Dendritic cell treated with granulocyte-macrophage colony-stimulating factor and Interleukin-4, amounts not matched to agents 40 ng/mL and 50 ng/mL, for 4 days (primary cell): ENCODE data around the gene SSBP4.

Experiments used
- H3K27ac Mint-ChIP-seq: one replicate; pipeline ENCODE4 v1.8.0; 2022; ENCODE audit warnings: mild to moderate bottlenecking, mixed read lengths
- H3K27me3 Mint-ChIP-seq: one replicate; pipeline ENCODE4 v1.8.0; 2022; ENCODE audit warnings: mild to moderate bottlenecking, mixed read lengths
- H3K36me3 Mint-ChIP-seq: one replicate; pipeline ENCODE4 v1.8.0; 2022; ENCODE audit warnings: low read depth, mixed read lengths
- H3K4me1 Mint-ChIP-seq: one replicate; pipeline ENCODE4 v1.8.0; 2022; ENCODE audit warnings: low read depth, mixed read lengths
- H3K4me3 Mint-ChIP-seq: one replicate; pipeline ENCODE4 v1.8.0; 2022; ENCODE audit warnings: mild to moderate bottlenecking, moderate library complexity, mixed read lengths
- H3K9me3 Mint-ChIP-seq: one replicate; pipeline ENCODE4 v1.8.0; 2022; ENCODE audit warnings: mixed read lengths
- intact Hi-C: fragments of 100-400 bp; cut with micrococcal nuclease; formaldehyde crosslinking; loops from one replicate; pipeline ENCODE4 v1.15.0; 2022

Gene SSBP4

DNA sequence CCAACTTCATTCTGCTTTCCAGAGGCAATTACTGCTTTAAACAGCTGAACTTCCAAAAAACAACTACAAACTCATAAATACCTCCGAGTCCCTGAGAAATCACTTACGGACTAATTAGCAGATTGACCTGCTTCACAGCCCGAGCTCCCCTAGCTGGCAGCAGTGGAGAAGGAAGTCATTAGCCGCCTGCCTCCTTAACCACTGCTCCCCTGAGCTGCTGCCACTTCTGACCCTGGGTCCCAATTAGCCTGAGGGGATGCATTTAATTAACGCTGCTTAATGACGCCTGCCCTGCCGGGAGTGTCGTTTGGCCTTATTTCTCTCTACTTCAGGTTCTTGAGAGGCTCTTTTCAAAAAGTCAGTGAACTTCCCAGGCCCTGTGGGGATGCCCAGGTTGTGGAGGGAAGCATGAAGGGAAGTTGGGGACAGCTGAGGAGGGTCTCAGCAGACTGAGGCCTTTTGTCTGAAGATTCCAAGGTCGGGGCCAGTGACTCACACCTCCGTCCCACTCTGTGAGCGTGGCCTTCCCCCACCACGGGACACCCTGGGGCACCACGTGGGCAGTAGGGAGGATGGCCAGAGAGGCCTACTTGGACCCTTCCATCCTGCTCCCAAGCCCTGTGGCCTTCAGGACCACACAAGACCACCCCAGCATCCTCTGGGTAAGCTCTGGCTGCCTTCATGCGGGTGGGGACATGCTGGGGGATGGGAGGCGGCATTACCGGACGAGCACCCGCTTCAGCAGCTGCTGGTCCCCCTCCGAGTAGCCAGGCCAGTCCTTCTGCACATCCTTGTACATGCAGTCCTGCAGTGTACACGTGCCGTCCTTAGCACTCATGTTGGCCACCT, 38.5 kb downstream of the SSBP4 start:
- intact Hi-C loops = no loop called here
- H3K9me3 Mint-ChIP-seq = no peaks in the 10 kb centered on the region
- no peak overlapping the region for H3K4me3 Mint-ChIP-seq
- H3K4me1 Mint-ChIP-seq = peaks cover 4% of the 10 kb centered on the region
- H3K27ac Mint-ChIP-seq = no peak overlapping the region
- H3K27me3 Mint-ChIP-seq = no peaks in the 10 kb centered on the region
- H3K36me3 Mint-ChIP-seq = peaks cover 94% of the 10 kb centered on the region

DNA sequence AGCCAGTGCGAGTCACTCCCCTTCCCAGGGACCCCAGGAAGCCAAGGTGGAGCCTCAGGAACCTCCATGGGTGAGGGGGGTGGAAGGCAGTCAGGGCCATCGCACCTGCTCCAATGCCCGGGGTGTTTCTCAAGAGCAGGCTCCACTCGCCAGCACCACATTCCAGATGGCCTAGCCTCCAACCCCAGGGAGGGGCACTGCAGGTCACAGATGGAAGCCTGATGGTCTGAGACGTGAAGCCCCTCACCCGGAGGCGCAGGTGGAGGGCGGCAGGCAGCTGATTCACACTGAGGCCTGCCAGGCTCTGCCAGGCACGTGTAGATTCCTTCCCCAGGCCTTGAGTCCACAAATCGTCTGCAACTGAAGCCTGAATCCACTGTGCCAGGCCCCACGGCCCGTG, 41.7 kb downstream of the SSBP4 start:
- H3K4me3 Mint-ChIP-seq = no peak overlapping the region
- peaks cover 100% of the 10 kb centered on the region for H3K36me3 Mint-ChIP-seq
- no peaks in the 10 kb centered on the region for H3K9me3 Mint-ChIP-seq
- intact Hi-C loops = no loop called here
- peaks cover 25% of the 10 kb centered on the region for H3K4me1 Mint-ChIP-seq
- no peak overlapping the region for H3K27ac Mint-ChIP-seq
- no peaks in the 10 kb centered on the region for H3K27me3 Mint-ChIP-seq

- intact Hi-C loops = no loop called here
- no peaks in the 10 kb centered on the region for H3K9me3 Mint-ChIP-seq
- H3K27me3 Mint-ChIP-seq = no peaks in the 10 kb centered on the region
- peaks cover 100% of the 10 kb centered on the region for H3K36me3 Mint-ChIP-seq
- H3K27ac Mint-ChIP-seq = peak overlapping the region; percentile 23
- H3K4me3 Mint-ChIP-seq = no peak overlapping the region
- H3K4me1 Mint-ChIP-seq = peaks cover 26% of the 10 kb centered on the region
Measured at GRCh38 chr19:18461471-18461870, 42.3 kb downstream of the SSBP4 start.

- intact Hi-C loops = loop anchor here (5.0 kb wide), 2 partner anchors 38 to 123 kb away; partner anchors contain the start of gene REX1BD
- Mint-ChIP-seq H3K27me3 (no peaks in the 10 kb centered on the region), H3K4me3 (peak overlapping the region; percentile 39), H3K9me3 (no peaks in the 10 kb centered on the region), H3K27ac (peak overlapping the region; percentile 76), H3K4me1 (peaks cover 54% of the 10 kb centered on the region), H3K36me3 (peaks cover 92% of the 10 kb centered on the region)
Measured at GRCh38 chr19:18464646-18465045, 45.4 kb downstream of the SSBP4 start.

- H3K4me1 Mint-ChIP-seq = peaks cover 62% of the 10 kb centered on the region
- peaks cover 92% of the 10 kb centered on the region for H3K36me3 Mint-ChIP-seq
- H3K27ac Mint-ChIP-seq = peak overlapping the region; percentile 76
- intact Hi-C loops = loop anchor here (5.0 kb wide), 2 partner anchors 37 to 122 kb away; partner anchors contain the start of gene REX1BD
- H3K27me3 Mint-ChIP-seq = no peaks in the 10 kb centered on the region
- H3K9me3 Mint-ChIP-seq = no peaks in the 10 kb centered on the region
- H3K4me3 Mint-ChIP-seq = peak overlapping the region; percentile 39
Measured at GRCh38 chr19:18465214-18465963, 46.2 kb downstream of the SSBP4 start.

DNA sequence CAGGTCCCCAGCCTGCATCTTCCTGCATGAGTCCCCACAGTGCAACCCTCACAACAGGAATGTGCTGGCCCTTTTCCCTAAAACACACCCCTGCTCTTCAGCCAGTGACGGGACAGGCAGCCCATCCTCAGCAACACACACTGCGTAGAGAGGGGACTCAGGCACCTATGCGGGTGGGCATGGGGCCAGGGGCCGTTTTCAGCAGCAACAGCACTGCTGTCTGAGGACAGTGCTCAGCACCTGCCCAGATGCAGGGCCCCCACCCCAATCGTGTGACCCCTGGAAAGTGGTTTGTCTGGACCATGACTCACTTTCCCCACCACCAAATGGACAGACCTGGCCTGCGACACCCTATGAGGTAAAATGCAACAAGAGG, 46.8 kb downstream of the SSBP4 start:
- peaks cover 92% of the 10 kb centered on the region for H3K36me3 Mint-ChIP-seq
- peak overlapping the region; percentile 76 for H3K27ac Mint-ChIP-seq
- H3K27me3 Mint-ChIP-seq = no peaks in the 10 kb centered on the region
- H3K9me3 Mint-ChIP-seq = no peaks in the 10 kb centered on the region
- intact Hi-C loops = loop anchor here (5.0 kb wide), 2 partner anchors 36 to 121 kb away; partner anchors contain the start of gene REX1BD
- no peak overlapping the region for H3K4me3 Mint-ChIP-seq
- peaks cover 67% of the 10 kb centered on the region for H3K4me1 Mint-ChIP-seq

GRCh38 chr19:18466354-18466753, 47.2 kb downstream of the SSBP4 start:
- Mint-ChIP-seq H3K27ac (peak overlapping the region; percentile 76), H3K4me3 (no peak overlapping the region), H3K4me1 (peaks cover 68% of the 10 kb centered on the region), H3K36me3 (peaks cover 92% of the 10 kb centered on the region), H3K9me3 (no peaks in the 10 kb centered on the region), H3K27me3 (no peaks in the 10 kb centered on the region)
- intact Hi-C loops = loop anchor here (5.0 kb wide), 2 partner anchors 36 to 121 kb away; partner anchors contain the start of gene REX1BD

GRCh38 chr19:18467978-18468377, 48.8 kb downstream of the SSBP4 start:
- peak overlapping the region; percentile 33 for H3K27ac Mint-ChIP-seq
- no peaks in the 10 kb centered on the region for H3K9me3 Mint-ChIP-seq
- H3K36me3 Mint-ChIP-seq = peaks cover 92% of the 10 kb centered on the region
- intact Hi-C loops = loop anchor here (5.0 kb wide), 2 partner anchors 34 to 119 kb away; partner anchors contain the start of gene REX1BD
- H3K4me3 Mint-ChIP-seq = no peak overlapping the region
- peaks cover 71% of the 10 kb centered on the region for H3K4me1 Mint-ChIP-seq
- no peaks in the 10 kb centered on the region for H3K27me3 Mint-ChIP-seq

DNA sequence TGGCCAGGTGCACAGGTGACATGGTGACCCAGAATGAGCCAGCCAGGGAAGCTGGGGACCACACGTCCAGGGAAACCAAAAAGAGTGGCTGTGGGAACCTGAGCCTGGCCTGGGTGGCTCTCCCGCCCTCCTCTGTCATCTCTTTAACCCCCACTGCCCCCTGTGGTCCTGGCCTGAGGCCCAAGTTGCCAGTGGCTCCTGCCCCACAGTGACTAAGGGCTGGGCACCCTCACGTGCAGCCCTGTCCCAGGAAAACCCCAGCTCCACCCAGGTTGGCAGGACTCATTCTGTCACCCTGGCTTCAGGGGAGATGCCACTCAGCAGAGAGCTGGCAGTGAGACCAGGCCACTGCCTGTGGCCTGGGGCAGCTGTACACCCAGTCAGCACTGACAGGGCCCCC, 49.3 kb downstream of the SSBP4 start:
- Mint-ChIP-seq H3K27ac (peak overlapping the region; percentile 33), H3K9me3 (no peaks in the 10 kb centered on the region), H3K36me3 (peaks cover 92% of the 10 kb centered on the region), H3K4me1 (peaks cover 77% of the 10 kb centered on the region), H3K4me3 (no peak overlapping the region), H3K27me3 (no peaks in the 10 kb centered on the region)
- intact Hi-C loops = loop anchor here (5.0 kb wide), 2 partner anchors 34 to 119 kb away; partner anchors contain the start of gene REX1BD

- Mint-ChIP-seq H3K27ac (peak overlapping the region; percentile 38), H3K4me1 (peaks cover 79% of the 10 kb centered on the region), H3K4me3 (no peak overlapping the region), H3K9me3 (no peaks in the 10 kb centered on the region), H3K27me3 (no peaks in the 10 kb centered on the region), H3K36me3 (peaks cover 92% of the 10 kb centered on the region)
- intact Hi-C loops = loop anchor here (5.0 kb wide), 2 partner anchors 33 to 118 kb away; partner anchors contain the start of gene REX1BD
Measured at GRCh38 chr19:18469069-18469846, 50.1 kb downstream of the SSBP4 start.

DNA sequence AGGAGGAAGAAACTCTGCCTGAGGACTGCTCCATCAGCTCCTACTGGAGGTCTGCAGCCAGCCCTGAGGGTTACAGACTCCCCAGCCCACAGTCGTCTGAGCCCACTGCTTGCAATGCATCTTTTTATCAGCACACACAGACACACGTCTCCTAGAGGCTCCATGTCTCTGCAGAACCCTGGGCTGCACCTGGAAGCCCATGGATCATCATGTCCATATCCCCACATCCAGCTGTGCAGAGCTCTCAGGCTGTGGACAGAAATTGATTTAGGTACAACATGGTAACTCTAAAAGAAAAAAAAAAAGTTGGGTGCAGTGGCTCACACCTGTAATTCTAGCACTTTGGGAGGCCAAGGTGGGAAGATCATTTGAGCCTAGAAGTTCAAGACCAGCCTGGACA, 51.6 kb downstream of the SSBP4 start:
- Mint-ChIP-seq H3K27me3 (no peaks in the 10 kb centered on the region), H3K4me3 (no peak overlapping the region), H3K4me1 (peaks cover 79% of the 10 kb centered on the region), H3K36me3 (peaks cover 92% of the 10 kb centered on the region), H3K9me3 (no peaks in the 10 kb centered on the region), H3K27ac (no peak overlapping the region)
- intact Hi-C loops = no loop called here

DNA sequence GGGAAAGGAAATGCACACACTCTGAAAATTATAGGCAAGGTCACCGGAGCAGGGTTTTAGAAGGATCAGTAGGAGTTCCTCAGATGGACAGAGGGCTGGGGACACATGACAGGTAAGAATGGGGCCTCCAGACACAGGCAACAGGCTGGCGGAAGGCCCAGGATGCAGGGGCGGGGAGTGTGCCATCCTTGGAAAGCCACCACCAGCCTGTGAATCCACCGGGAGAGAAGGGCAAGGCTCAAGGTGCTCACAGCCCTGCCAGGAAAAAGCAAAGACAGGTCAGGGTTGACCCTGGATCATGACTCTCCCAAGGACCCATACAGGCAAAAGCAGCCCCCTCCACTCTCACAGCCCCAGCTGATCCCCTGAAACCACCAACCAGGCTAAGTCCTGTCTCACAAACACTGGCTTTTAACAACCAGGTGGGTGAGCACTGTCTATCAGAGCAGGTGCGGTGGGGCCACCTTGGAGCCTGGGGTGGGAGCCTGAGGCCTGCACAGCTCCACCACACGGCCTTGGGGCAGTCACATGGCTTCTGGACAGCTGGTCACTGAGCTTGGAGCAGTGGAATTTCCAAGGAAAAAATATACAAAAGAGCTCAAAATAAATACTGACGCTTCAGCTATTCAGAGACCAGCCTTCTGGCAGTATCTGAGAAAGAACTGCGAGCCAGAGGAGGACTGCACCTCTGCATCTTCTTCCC, 54.0 kb downstream of the SSBP4 start:
- peaks cover 79% of the 10 kb centered on the region for H3K4me1 Mint-ChIP-seq
- no peak overlapping the region for H3K4me3 Mint-ChIP-seq
- intact Hi-C loops = no loop called here
- peak overlapping the region; percentile 22 for H3K27ac Mint-ChIP-seq
- peaks cover 96% of the 10 kb centered on the region for H3K36me3 Mint-ChIP-seq
- no peaks in the 10 kb centered on the region for H3K9me3 Mint-ChIP-seq
- H3K27me3 Mint-ChIP-seq = no peaks in the 10 kb centered on the region

DNA sequence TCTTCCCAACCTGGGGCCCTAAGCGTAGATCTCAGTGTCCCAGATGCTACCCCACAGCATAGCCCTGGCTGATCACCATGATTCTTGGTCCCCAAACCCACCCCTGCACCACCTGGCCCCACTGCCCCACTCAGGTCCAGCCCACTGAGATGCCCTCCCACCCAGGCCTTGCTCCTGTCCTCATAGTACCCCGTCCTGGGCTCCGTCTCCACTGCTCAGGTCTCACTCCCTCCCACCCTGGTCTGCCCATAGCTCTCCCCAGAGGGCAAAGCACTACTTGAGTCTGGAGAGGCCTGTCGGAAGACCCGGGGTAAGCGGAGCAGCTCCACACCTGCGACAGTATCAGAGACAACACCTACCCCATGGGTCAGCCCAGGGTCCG, 54.5 kb downstream of the SSBP4 start:
- peak overlapping the region; percentile 22 for H3K27ac Mint-ChIP-seq
- peaks cover 79% of the 10 kb centered on the region for H3K4me1 Mint-ChIP-seq
- H3K27me3 Mint-ChIP-seq = no peaks in the 10 kb centered on the region
- no peaks in the 10 kb centered on the region for H3K9me3 Mint-ChIP-seq
- H3K36me3 Mint-ChIP-seq = peaks cover 91% of the 10 kb centered on the region
- no peak overlapping the region for H3K4me3 Mint-ChIP-seq
- intact Hi-C loops = no loop called here
